Suprapubic skin (tissue), 3 donors: ENCODE results near the gene B3GALT4.

ENCODE experiments used
- EP300 ChIP-seq: sonication (generic); formaldehyde crosslinking; IDR thresholded peaks from one replicate; pipeline ENCODE4 v1.6.1; 2017; ENCODE audit warnings: antibody characterized with exemption
- POLR2A ChIP-seq, 2 donors: fragments of 450-650 bp; IDR thresholded peaks; one replicate each; pipeline ENCODE4 v1.6.1; 2017; ENCODE audit warnings: antibody characterized with exemption in 2 of 2, mild to moderate bottlenecking in 2 of 2, moderate library complexity in 2 of 2
- TF ChIP-seq, protein P1 (sequence below), 2 donors: fragments of 200-600 bp in 1 of 2; fragments of 450-650 bp in 1 of 2; sonication (generic) in 1 of 2; IDR thresholded peaks; one replicate each; pipeline ENCODE4 v1.5.1; 2016 to 2019; ENCODE audit warnings: antibody characterized with exemption in 2 of 2, mild to moderate bottlenecking in 1 of 2, moderate library complexity in 1 of 2

DNA sequence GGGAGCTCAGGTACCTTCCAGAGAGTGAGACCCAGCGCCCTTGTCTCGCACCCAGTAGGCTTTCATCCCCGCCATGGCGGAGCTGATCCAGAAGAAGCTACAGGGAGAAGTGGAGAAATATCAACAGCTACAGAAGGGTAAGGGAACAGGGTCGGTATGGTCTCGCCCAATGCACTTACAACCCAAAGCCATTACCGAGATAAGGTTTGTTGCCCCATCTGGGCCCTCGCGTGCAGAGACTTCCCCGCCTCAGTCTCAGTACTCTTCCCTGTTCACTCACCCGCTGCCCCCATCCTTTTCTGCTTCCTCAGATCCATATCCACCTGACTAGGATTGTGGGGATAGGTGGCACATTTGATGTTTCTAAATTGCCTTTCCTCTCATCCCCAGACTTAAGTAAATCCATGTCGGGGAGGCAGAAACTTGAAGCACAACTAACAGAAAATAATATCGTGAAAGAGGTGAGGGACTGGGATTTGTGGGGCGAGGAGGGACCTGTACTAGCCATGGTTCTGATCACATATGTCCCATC is 12.9 kb downstream of the B3GALT4 start:
- TF ChIP-seq, protein P1, sequence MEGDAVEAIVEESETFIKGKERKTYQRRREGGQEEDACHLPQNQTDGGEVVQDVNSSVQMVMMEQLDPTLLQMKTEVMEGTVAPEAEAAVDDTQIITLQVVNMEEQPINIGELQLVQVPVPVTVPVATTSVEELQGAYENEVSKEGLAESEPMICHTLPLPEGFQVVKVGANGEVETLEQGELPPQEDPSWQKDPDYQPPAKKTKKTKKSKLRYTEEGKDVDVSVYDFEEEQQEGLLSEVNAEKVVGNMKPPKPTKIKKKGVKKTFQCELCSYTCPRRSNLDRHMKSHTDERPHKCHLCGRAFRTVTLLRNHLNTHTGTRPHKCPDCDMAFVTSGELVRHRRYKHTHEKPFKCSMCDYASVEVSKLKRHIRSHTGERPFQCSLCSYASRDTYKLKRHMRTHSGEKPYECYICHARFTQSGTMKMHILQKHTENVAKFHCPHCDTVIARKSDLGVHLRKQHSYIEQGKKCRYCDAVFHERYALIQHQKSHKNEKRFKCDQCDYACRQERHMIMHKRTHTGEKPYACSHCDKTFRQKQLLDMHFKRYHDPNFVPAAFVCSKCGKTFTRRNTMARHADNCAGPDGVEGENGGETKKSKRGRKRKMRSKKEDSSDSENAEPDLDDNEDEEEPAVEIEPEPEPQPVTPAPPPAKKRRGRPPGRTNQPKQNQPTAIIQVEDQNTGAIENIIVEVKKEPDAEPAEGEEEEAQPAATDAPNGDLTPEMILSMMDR (IDR thresholded peaks at IDR 0.05), result no peak
- no peak for TF ChIP-seq POLR2A (IDR thresholded peaks at IDR 0.05)
- no peak for TF ChIP-seq EP300
